K562 (cell line): ENCODE results near the gene PTGER3. TPM values are rescaled to one million over a fixed set of nuclear protein-coding genes. Genes with fewer than 3 reads are reported as not detected.

ENCODE experiments used
- ATAC-seq: fragments of 200-7000 bp; cut with Tn5 transposase; 3 replicates; pipeline ENCODE4 v1.9.1; 2020; ENCODE audit warnings: moderate library complexity
- BruUV-seq: library from RNA; stranded (reverse); fragments of 400-500 nt; replicated peaks from 2 replicates; lab custom pipeline; 2021; lab: Mats Ljungman, UMichigan
- CTCF ChIA-PET: fragments of 300-600 bp; formaldehyde crosslinking; extraction: SDS; loops from one replicate; lab custom pipeline; 2021; ENCODE audit warnings: low intra/inter-chr PET ratio; lab: Yijun Ruan, JAX
- POLR2A ChIA-PET: fragments of 300-600, 350-650 bp; sonication (Branson Sonifier 250); formaldehyde crosslinking; extraction: SDS; loops from one replicate; lab custom pipeline; 2021; ENCODE audit warnings: antibody characterized with exemption, inconsistent platforms; lab: Yijun Ruan, JAX
- DNase-seq, 4 experiments: peaks; one replicate each; pipeline versions ENCODE4 v3.0.0 to v3.0.0-alpha.2; 2011 to 2018; ENCODE audit warnings: low spot score in 3 of 4, mixed read lengths in 3 of 4; ENCODE audit errors: extremely low read depth in 1 of 4
- FAIRE-seq: peaks from 2 replicates; lab custom pipeline; 2011; peaks lifted over from hg19 to GRCh38; lab: Jason Lieb, UNC
- H2AFZ ChIP-seq: 2 replicates; pipeline ENCODE4 v1.6.0; 2011; ENCODE audit warnings: low read depth, low read length, control low read depth, inconsistent platforms
- H3K27ac ChIP-seq: fragments of 200-600 bp; 3 replicates; pipeline ENCODE4 v1.8.0; 2011; ENCODE audit warnings: low read depth, mild to moderate bottlenecking, control low read depth, inconsistent platforms, low read length, moderate library complexity, mixed read lengths; ENCODE audit errors: extremely low read depth
- H3K27me3 ChIP-seq, 2 experiments: fragments of 300-600 bp in 1 of 2; 2 replicates in 1 of 2; 3 replicates in 1 of 2; pipeline versions ENCODE4 v1.6.0 to v1.8.0; 2011; ENCODE audit warnings: inconsistent platforms in 2 of 2, low read length in 2 of 2, mild to moderate bottlenecking in 1 of 2, mixed read lengths in 1 of 2, moderate library complexity in 1 of 2; ENCODE audit not compliant: control insufficient read depth in 2 of 2, insufficient read depth in 2 of 2
- H3K36me3 ChIP-seq: fragments of 300-600 bp; 3 replicates; pipeline ENCODE4 v1.8.0; 2011; ENCODE audit warnings: mild to moderate bottlenecking, low read length, inconsistent platforms; ENCODE audit not compliant: control insufficient read depth, insufficient read depth
- H3K4me1 ChIP-seq, 2 experiments: fragments of 200-600 bp in 1 of 2; replicated peaks in 1 of 2; 2 replicates in 1 of 2; 3 replicates in 1 of 2; pipeline versions ENCODE4 v1.5.1 to v1.8.0; 2011; ENCODE audit warnings: inconsistent platforms in 2 of 2, low read length in 2 of 2, mild to moderate bottlenecking in 1 of 2, mixed read lengths in 1 of 2, moderate library complexity in 1 of 2; ENCODE audit not compliant: control insufficient read depth in 2 of 2, insufficient read depth in 2 of 2
- H3K4me2 ChIP-seq: 2 replicates; pipeline ENCODE4 v1.6.1; 2011; ENCODE audit warnings: low read length, control low read depth, inconsistent platforms, mixed read lengths; ENCODE audit not compliant: insufficient read depth
- H3K4me3 ChIP-seq: fragments of 200-600 bp; sonication (generic), shearing (Covaris generic); 2 replicates; pipeline ENCODE4 v1.5.1; 2016; ENCODE audit warnings: control low read depth, inconsistent platforms
- H3K79me2 ChIP-seq: fragments of 200-600 bp; 3 replicates; pipeline ENCODE4 v1.8.0; 2011; ENCODE audit warnings: low read length, inconsistent platforms; ENCODE audit not compliant: control insufficient read depth, insufficient read depth
- H3K9ac ChIP-seq, 2 experiments: 2 replicates each; pipeline versions ENCODE4 v1.6.0 to v1.6.1; 2011; ENCODE audit warnings: low read depth in 2 of 2, low read length in 2 of 2, control low read depth in 1 of 2, inconsistent platforms in 1 of 2, mild to moderate bottlenecking in 1 of 2, mixed read lengths in 1 of 2; ENCODE audit not compliant: insufficient read depth in 1 of 2
- H3K9me1 ChIP-seq: one replicate; pipeline ENCODE4 v1.6.0; 2011; ENCODE audit warnings: inconsistent platforms, mild to moderate bottlenecking, low read length, moderate library complexity; ENCODE audit not compliant: control insufficient read depth, insufficient read depth
- H3K9me3 ChIP-seq: replicated peaks from 2 replicates; pipeline ENCODE4 v1.5.1; 2011; ENCODE audit warnings: low read depth, low read length, inconsistent platforms; ENCODE audit not compliant: control insufficient read depth, insufficient read depth
- H4K20me1 ChIP-seq: replicated peaks from 2 replicates; pipeline ENCODE4 v1.6.1; 2011; ENCODE audit warnings: low read length, inconsistent platforms, mixed read lengths; ENCODE audit not compliant: control insufficient read depth, insufficient read depth
- BMI1 ChIP-seq: fragments of 150-350 bp; IDR thresholded peaks from 2 replicates; pipeline ENCODE4 v1.6.1; 2014; ENCODE audit warnings: low read length
- HOMEZ ChIP-seq: fragments of 250-450 bp; sonication (Bioruptor Pico); IDR thresholded peaks from 2 replicates; pipeline ENCODE4 v1.4.0; 2020; ENCODE audit warnings: mild to moderate bottlenecking, moderate library complexity
- KDM4B ChIP-seq, 2 experiments: fragments of 450-650 bp in 1 of 2; sonication (generic) in 1 of 2; IDR thresholded peaks; 2 replicates each; pipeline ENCODE4 v1.6.1; 2016 to 2017; ENCODE audit warnings: borderline replicate concordance in 2 of 2, antibody characterized with exemption in 1 of 2, low read depth in 1 of 2, mild to moderate bottlenecking in 1 of 2
- LEF1 ChIP-seq: fragments of 450-650 bp; IDR thresholded peaks from 2 replicates; pipeline ENCODE4 v1.6.1; 2016; ENCODE audit warnings: mild to moderate bottlenecking
- MCM5 ChIP-seq: fragments of 450-650 bp; IDR thresholded peaks from 2 replicates; pipeline ENCODE4 v1.6.1; 2016; ENCODE audit warnings: low read depth
- NR2F6 ChIP-seq: fragments of 450-650 bp; formaldehyde crosslinking; IDR thresholded peaks from 2 replicates; pipeline ENCODE4 v1.4.0; 2020; ENCODE audit warnings: mild to moderate bottlenecking
- OTX1 ChIP-seq: fragments of 450-650 bp; formaldehyde crosslinking; IDR thresholded peaks from 2 replicates; pipeline ENCODE4 v1.4.0; 2022; ENCODE audit warnings: mild to moderate bottlenecking
- PPARD ChIP-seq: fragments of 250-450 bp; sonication (Bioruptor Pico); IDR thresholded peaks from 2 replicates; pipeline ENCODE4 v1.8.0; 2022; ENCODE audit warnings: inconsistent platforms, mild to moderate bottlenecking, moderate library complexity
- PTRF ChIP-seq: fragments of 450-650 bp; IDR thresholded peaks from 2 replicates; pipeline ENCODE4 v1.6.1; 2016; ENCODE audit warnings: mild to moderate bottlenecking, missing genetic modification characterization, missing compliant biosample characterization
- RBBP5 ChIP-seq: fragments of 200-600 bp; sonication (generic); IDR thresholded peaks from 2 replicates; pipeline ENCODE4 v1.6.1; 2012; ENCODE audit warnings: borderline replicate concordance, mild to moderate bottlenecking, low read length, control low read depth, inconsistent platforms; ENCODE audit not compliant: insufficient read depth, poor library complexity, severe bottlenecking
- SIRT6 ChIP-seq: IDR thresholded peaks from one replicate; pipeline ENCODE4 v1.6.1; 2012; ENCODE audit warnings: low read depth, mild to moderate bottlenecking, control low read depth, inconsistent platforms, low read length, moderate library complexity
- TFAM ChIP-seq: fragments of 250-450 bp; sonication (Bioruptor Pico); conservative IDR thresholded peaks from 2 replicates; pipeline ENCODE4 v1.5.0; 2021; ENCODE audit warnings: mild to moderate bottlenecking, moderate library complexity
- THRAP3 ChIP-seq: fragments of 450-650 bp; IDR thresholded peaks from 2 replicates; pipeline ENCODE4 v1.6.1; 2016; ENCODE audit warnings: mild to moderate bottlenecking, inconsistent platforms, borderline replicate concordance
- USF2 ChIP-seq: sonication (generic); formaldehyde crosslinking; IDR thresholded peaks from 2 replicates; pipeline ENCODE4 v1.5.0; 2020; ENCODE audit warnings: missing genetic modification reagents
- ZNF134 ChIP-seq: fragments of 250-450 bp; sonication (Bioruptor Pico); conservative IDR thresholded peaks from 2 replicates; pipeline ENCODE4 v1.4.0; 2020
- ZNF740 ChIP-seq, 3 experiments: fragments of 200-800 bp in 1 of 3; sonication (Bioruptor generic) in 1 of 3; sonication (generic) in 1 of 3; formaldehyde crosslinking in 1 of 3; IDR thresholded peaks; 2 replicates each; pipeline versions ENCODE4 v1.6.1 to v1.8.0; 2016 to 2022; ENCODE audit warnings: mild to moderate bottlenecking in 2 of 3, missing compliant biosample characterization in 2 of 3, missing genetic modification characterization in 2 of 3, missing genetic modification reagents in 1 of 3
- WGBS: fragments of 100-300 bp; shearing (Covaris generic); methylation state at CpG from one replicate; pipeline ENCODE4 v1.1.6; 2016; ENCODE audit warnings: low coverage, mixed read lengths; ENCODE audit not compliant: insufficient coverage; ENCODE audit errors: missing lambda C conversion rate; 5-methylcytosine and 5-hydroxymethylcytosine counted together
- in situ Hi-C: fragments of 300-500 bp; cut with MboI; formaldehyde crosslinking; loops from 4 replicates; pipeline ENCODE4 v1.15.0; 2018; ENCODE audit warnings: inconsistent platforms, mixed read lengths
- intact Hi-C: fragments of 100-400 bp; cut with micrococcal nuclease; formaldehyde crosslinking; loops from 2 replicates; pipeline ENCODE4 v1.14.2; 2022
- polyA plus RNA-seq, 8 experiments: library from polyadenylated mRNA; depleted of rRNA in 4 of 8; stranded (reverse) in 5 of 8; unstranded in 3 of 8; fragments of >200 nt; fragmentation: Nextera tagmentation in 2 of 8; fragmentation: Illumina TruSeq in 1 of 8; extraction: Ambion mirVana in 2 of 8; extraction: Trizol in 1 of 8; gene quantifications; 2 replicates each; pipeline versions ENCODE4 v1.2.1 to v1.2.3, GENCODE V29; 2011 to 2014; ENCODE audit warnings: inconsistent platforms in 1 of 8, missing spikeins in 1 of 8
- total RNA-seq, 7 experiments: library from RNA; depleted of rRNA in 6 of 7; stranded (reverse); fragments of >200 nt in 6 of 7; fragmentation: Illumina TruSeq in 2 of 7; extraction: Trizol in 2 of 7; gene quantifications; 2 replicates each; pipeline versions ENCODE4 v1.2.1 to v1.2.3, GENCODE V29; 2011 to 2021; ENCODE audit warnings: low replicate concordance in 1 of 7
- TF ChIP-seq, protein P1 (sequence below): fragments of 450-650 bp; formaldehyde crosslinking; IDR thresholded peaks from 2 replicates; pipeline ENCODE4 v1.4.0; 2022; ENCODE audit warnings: mild to moderate bottlenecking, moderate library complexity

PTGER3 gene
- total and polyA plus RNA-seq, 9 of the 15 experiments (the other 6 are each of a cell fraction or from before 2014, with no cell fraction given): 3.8 to 28.5 (median 14.2) TPM

- no peaks in the 10 kb centered on the region for H3K9me1 ChIP-seq
- no peak overlapping the region for H3K4me2 ChIP-seq
- no peak overlapping the region for H3K27ac ChIP-seq
- no peaks in the 10 kb centered on the region for H3K36me3 ChIP-seq
- ChIA-PET POLR2A (no interaction called here), CTCF (no interaction called here)
- no peaks in the 10 kb centered on the region for H4K20me1 ChIP-seq
- H3K27me3 ChIP-seq: no peaks in the 10 kb centered on the region
- ATAC-seq: no peak
- WGBS: 15% methylated on average over 2 of the region's 2 CpGs
- BruUV-seq: no TSS peak
- TF ChIP-seq PPARD (CRISPR knock-in tag) (no peak), THRAP3 (no peak), SIRT6 (no peak), KDM4B (IDR thresholded peaks at IDR 0.05; ENCODE audit: borderline replicate concordance in 2 of 2, low read depth in 1 of 2) (no peak), PTRF (tag) (no peak), NR2F6 (CRISPR knock-in tag) (no peak), ZNF740 (CRISPR knock-in tag; IDR thresholded peaks at IDR 0.05) (no peak), ZNF740 (tag; IDR thresholded peaks at IDR 0.05) (no peak), RBBP5 (no peak), HOMEZ (CRISPR knock-in tag) (no peak), OTX1 (CRISPR knock-in tag) (no peak), ZNF134 (CRISPR knock-in tag) (no peak), BMI1 (no peak), MCM5 (no peak), TFAM (CRISPR knock-in tag) (no peak), USF2 (CRISPR knock-in tag) (no peak), LEF1 (no peak)
- TF ChIP-seq, protein P1, sequence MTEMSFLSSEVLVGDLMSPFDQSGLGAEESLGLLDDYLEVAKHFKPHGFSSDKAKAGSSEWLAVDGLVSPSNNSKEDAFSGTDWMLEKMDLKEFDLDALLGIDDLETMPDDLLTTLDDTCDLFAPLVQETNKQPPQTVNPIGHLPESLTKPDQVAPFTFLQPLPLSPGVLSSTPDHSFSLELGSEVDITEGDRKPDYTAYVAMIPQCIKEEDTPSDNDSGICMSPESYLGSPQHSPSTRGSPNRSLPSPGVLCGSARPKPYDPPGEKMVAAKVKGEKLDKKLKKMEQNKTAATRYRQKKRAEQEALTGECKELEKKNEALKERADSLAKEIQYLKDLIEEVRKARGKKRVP (CRISPR knock-in tag): no peak
- in situ Hi-C loops: no loop called here
- DNase-seq: no peak
- H3K4me1 ChIP-seq: no peaks in the 10 kb centered on the region
- no peaks in the 10 kb centered on the region for H3K79me2 ChIP-seq
- no peak overlapping the region for H2AFZ ChIP-seq
- no peak overlapping the region for H3K4me3 ChIP-seq
- H3K9me3 ChIP-seq: peaks cover 4% of the 10 kb centered on the region; the same call in 1 of the 2 replicates
- H3K9ac ChIP-seq: no peak overlapping the region
- intact Hi-C loops: no loop called here
- no peak for FAIRE-seq
Measured at GRCh38 chr1:70941563-70941962, 106.1 kb downstream of the PTGER3 start.
